Ishikawa (cell line): ENCODE results near the gene TBC1D19.

Experiments
- CEBPB ChIP-seq: IDR thresholded peaks from 2 replicates; pipeline ENCODE4 v1.6.1; 2012
- CREB1 ChIP-seq: IDR thresholded peaks from 2 replicates; pipeline ENCODE4 v1.6.1; 2012; ENCODE audit warnings: low read depth
- EGR1 ChIP-seq: IDR thresholded peaks from 2 replicates; pipeline ENCODE4 v1.6.1; 2012
- EP300 ChIP-seq: IDR thresholded peaks from 2 replicates; pipeline ENCODE4 v1.6.1; 2012; ENCODE audit warnings: borderline replicate concordance
- FOXM1 ChIP-seq: IDR thresholded peaks from 2 replicates; pipeline ENCODE4 v1.6.1; 2012; ENCODE audit warnings: low read depth, borderline replicate concordance
- MAX ChIP-seq: IDR thresholded peaks from 2 replicates; pipeline ENCODE4 v1.6.1; 2012
- NFIC ChIP-seq: IDR thresholded peaks from 2 replicates; pipeline ENCODE4 v1.6.1; 2012
- RAD21 ChIP-seq: IDR thresholded peaks from 2 replicates; pipeline ENCODE4 v1.6.1; 2012; ENCODE audit warnings: low read depth
- REST ChIP-seq: IDR thresholded peaks from 2 replicates; pipeline ENCODE4 v1.6.1; 2012; ENCODE audit warnings: low read depth, mild to moderate bottlenecking
- TAF1 ChIP-seq: IDR thresholded peaks from 2 replicates; pipeline ENCODE4 v1.6.1; 2012; ENCODE audit warnings: low read depth, mild to moderate bottlenecking
- TCF12 ChIP-seq: IDR thresholded peaks from 2 replicates; pipeline ENCODE4 v1.6.1; 2012; ENCODE audit warnings: low read depth
- TEAD4 ChIP-seq: IDR thresholded peaks from 2 replicates; pipeline ENCODE4 v1.6.1; 2012
- USF1 ChIP-seq: IDR thresholded peaks from 2 replicates; pipeline ENCODE4 v1.6.1; 2012
- YY1 ChIP-seq: IDR thresholded peaks from 2 replicates; pipeline ENCODE4 v1.6.1; 2012; ENCODE audit warnings: low read depth
- ZBTB7A ChIP-seq: IDR thresholded peaks from 2 replicates; pipeline ENCODE4 v1.6.1; 2012; ENCODE audit warnings: low read depth

TBC1D19 gene

GRCh38 chr4:26583865-26584652 lies at the start of gene TBC1D19:
Gene TBC1D19 (plus strand): TSS chr4:26584084. CDS start chr4:26584194, 110 bp downstream.
- no peak; the same call in 1 of the 2 replicates for TF ChIP-seq EGR1
- TF ChIP-seq USF1 = peak; percentile 75
- no peak for TF ChIP-seq CEBPB
- peak; percentile 96 for TF ChIP-seq TAF1
- peak; percentile 53 for TF ChIP-seq TEAD4
- peak; percentile 23; the same call in 1 of the 2 replicates for TF ChIP-seq RAD21
- peak; percentile 33; the same call in 1 of the 2 replicates for TF ChIP-seq NFIC
- peak; percentile 61; the same call in 1 of the 2 replicates for TF ChIP-seq FOXM1
- TF ChIP-seq MAX = peak; percentile 88
- peak; percentile 31 for TF ChIP-seq CREB1
- peak; percentile 82 for TF ChIP-seq YY1
- TF ChIP-seq REST = no peak
- TF ChIP-seq EP300 = peak; percentile 63; the same call in 1 of the 2 replicates
- peak; percentile 90 for TF ChIP-seq TCF12
- TF ChIP-seq ZBTB7A = no peak

GRCh38 chr4:26542991-26543390 lies 40.9 kb upstream of the TBC1D19 start:
- TF ChIP-seq ZBTB7A = no peak
- no peak for TF ChIP-seq CREB1
- TF ChIP-seq REST = no peak
- TF ChIP-seq RAD21 = no peak

- TF ChIP-seq TCF12 = no peak
Measured at GRCh38 chr4:26544421-26544820, 39.5 kb upstream of the TBC1D19 start.

GRCh38 chr4:26557164-26557563 lies 26.7 kb upstream of the TBC1D19 start:
- TF ChIP-seq NFIC (peak; percentile 71), REST (no peak), ZBTB7A (no peak), CEBPB (no peak), MAX (peak; percentile 32; the same call in 1 of the 2 replicates), RAD21 (no peak), TCF12 (peak; percentile 52; the same call in 1 of the 2 replicates)

- TF ChIP-seq YY1 (no peak), EGR1 (no peak), USF1 (no peak), RAD21 (no peak), ZBTB7A (no peak), CREB1 (no peak), FOXM1 (no peak), NFIC (no peak), CEBPB (no peak), EP300 (no peak), TCF12 (no peak), TAF1 (no peak), REST (no peak), TEAD4 (no peak)
Measured at GRCh38 chr4:26558166-26558895, 25.6 kb upstream of the TBC1D19 start.
